Naive thymus-derived CD8-positive, alpha-beta T cell (primary cell): Measurements from ENCODE around the gene RNF43. TPM values are rescaled to one million over a fixed set of nuclear protein-coding genes. Genes with fewer than 3 reads are reported as not detected.
"Not testable (repeated sequence)": the region's sequence is repeated elsewhere in the genome, so short reads cannot be mapped to it uniquely, and the experiment has no call there.

ENCODE experiments used
- ATAC-seq, 2 donors: fragments of 150-1000 bp; cut with Tn5 transposase in 1 of 2; sonication (Bioruptor Pico), chemical (Tn5 transposase) in 1 of 2; 1 replicate in 1 of 2; 2 replicates in 1 of 2; pipeline ENCODE4 v1.10.0; 2021; ENCODE audit warnings: mild to moderate bottlenecking in 2 of 2, moderate library complexity in 2 of 2
- POLR2A ChIA-PET: fragments of 350-600 bp; sonication (Branson Sonifier 250); formaldehyde crosslinking; loops from one replicate; lab custom pipeline; 2021; ENCODE audit warnings: antibody characterized with exemption; lab: Charles Lee
- DNase-seq, 10 donors: peaks; one replicate each; pipeline versions ENCODE4 v3.0.0 to v3.0.0-alpha.2; 2020 to 2022
- H3K27ac Mint-ChIP-seq, 10 donors: one replicate each; pipeline ENCODE4 v1.8.0; 2020 to 2022; ENCODE audit warnings: mild to moderate bottlenecking in 10 of 10, mixed read lengths in 10 of 10, moderate library complexity in 4 of 10, inconsistent platforms in 1 of 10
- H3K27me3 Mint-ChIP-seq, 5 donors: one replicate each; pipeline ENCODE4 v1.8.0; 2021 to 2022; ENCODE audit warnings: mixed read lengths in 5 of 5
- H3K36me3 Mint-ChIP-seq, 3 donors: one replicate each; pipeline ENCODE4 v1.8.0; 2020 to 2022; ENCODE audit warnings: mixed read lengths in 3 of 3, mild to moderate bottlenecking in 2 of 3, inconsistent platforms in 1 of 3
- H3K4me1 Mint-ChIP-seq, 4 donors: one replicate each; pipeline ENCODE4 v1.8.0; 2021 to 2022; ENCODE audit warnings: mixed read lengths in 4 of 4
- H3K4me3 Mint-ChIP-seq, 10 donors: one replicate each; pipeline ENCODE4 v1.8.0; 2020 to 2022; ENCODE audit warnings: mild to moderate bottlenecking in 10 of 10, mixed read lengths in 10 of 10, moderate library complexity in 6 of 10, inconsistent platforms in 1 of 10
- H3K9me3 Mint-ChIP-seq, 9 donors: one replicate each; pipeline ENCODE4 v1.8.0; 2020 to 2022; ENCODE audit warnings: mixed read lengths in 9 of 9, mild to moderate bottlenecking in 3 of 9, inconsistent platforms in 1 of 9, moderate library complexity in 1 of 9
- polyA plus RNA-seq, 3 donors: library from polyadenylated mRNA; unstranded; fragments of 300-500 nt; fragmentation: Illumina TruSeq; gene quantifications; one replicate each; pipeline ENCODE4 v1.2.3, GENCODE V29; 2021
- total RNA-seq, 8 experiments: library from RNA in 2 of 8; stranded (reverse) in 2 of 8; gene quantifications; one replicate each; pipeline ENCODE4 v1.2.3 and lab custom pipeline; 2021 to 2026

Gene RNF43
- total and polyA plus RNA-seq, 5 experiments from 2014 or later, result 0.07 to 1.7 (median 0.90) TPM

- no peaks in the 10 kb centered on the region for H3K9me3 Mint-ChIP-seq
- peaks cover 0 to 10% (median 0%) of the 10 kb centered on the region in 3 donors for H3K36me3 Mint-ChIP-seq
- no peak overlapping the region for H3K4me3 Mint-ChIP-seq
- no peak overlapping the region for H3K27ac Mint-ChIP-seq
- no peak for DNase-seq
- peaks cover 0 to 8% (median 4%) of the 10 kb centered on the region in 4 donors for H3K4me1 Mint-ChIP-seq
- H3K27me3 Mint-ChIP-seq, result no peaks in the 10 kb centered on the region
- POLR2A ChIA-PET, result no interaction called here
- ATAC-seq, result no peak
Observed at GRCh38 chr17:58402047-58402446, 15.3 kb downstream of the RNF43 start.

DNA sequence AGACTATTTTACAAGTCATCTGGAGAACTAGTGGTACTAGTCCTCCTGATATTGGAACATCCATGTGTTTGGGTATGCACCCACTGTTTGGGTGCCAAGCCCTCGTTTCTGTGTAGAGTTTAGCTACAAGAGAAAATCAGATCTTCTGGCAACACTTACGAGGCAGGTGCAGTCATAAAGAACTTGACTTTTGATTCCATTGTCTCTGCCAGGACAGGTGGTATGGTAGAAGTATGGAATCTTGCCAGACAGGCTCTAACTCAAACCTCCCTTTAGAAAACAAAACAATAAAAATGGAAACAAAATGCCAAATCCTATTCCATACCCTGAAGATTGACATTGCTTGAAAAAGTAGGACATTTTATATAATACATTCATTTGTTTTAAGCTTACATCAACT, 16.0 kb downstream of the RNF43 start:
- ATAC-seq (no peak), DNase-seq (no peak)
- POLR2A ChIA-PET, result no interaction called here
- H3K27ac Mint-ChIP-seq, result no peak overlapping the region
- H3K9me3 Mint-ChIP-seq, result no peaks in the 10 kb centered on the region
- H3K4me1 Mint-ChIP-seq, result peaks cover 0 to 8% (median 4%) of the 10 kb centered on the region in 4 donors
- peaks cover 0 to 10% (median 0%) of the 10 kb centered on the region in 3 donors for H3K36me3 Mint-ChIP-seq
- no peaks in the 10 kb centered on the region for H3K27me3 Mint-ChIP-seq
- H3K4me3 Mint-ChIP-seq, result no peak overlapping the region

GRCh38 chr17:58400826-58401225, 16.5 kb downstream of the RNF43 start:
- DNase-seq, result no peak
- no peak for ATAC-seq
- no peaks in the 10 kb centered on the region for H3K27me3 Mint-ChIP-seq
- peaks cover 0 to 14% (median 0%) of the 10 kb centered on the region in 3 donors for H3K36me3 Mint-ChIP-seq
- H3K4me1 Mint-ChIP-seq, result peaks cover 0 to 8% (median 4%) of the 10 kb centered on the region in 4 donors
- H3K4me3 Mint-ChIP-seq, result no peak overlapping the region
- H3K9me3 Mint-ChIP-seq, result no peaks in the 10 kb centered on the region
- H3K27ac Mint-ChIP-seq, result no peak overlapping the region
- POLR2A ChIA-PET, result interaction anchor here (0.9 to 1.0 kb wide), 2 partner anchors 17 to 76 kb away, joined by 3 to 4 read pairs; no protein-coding TSS in a partner anchor

DNA sequence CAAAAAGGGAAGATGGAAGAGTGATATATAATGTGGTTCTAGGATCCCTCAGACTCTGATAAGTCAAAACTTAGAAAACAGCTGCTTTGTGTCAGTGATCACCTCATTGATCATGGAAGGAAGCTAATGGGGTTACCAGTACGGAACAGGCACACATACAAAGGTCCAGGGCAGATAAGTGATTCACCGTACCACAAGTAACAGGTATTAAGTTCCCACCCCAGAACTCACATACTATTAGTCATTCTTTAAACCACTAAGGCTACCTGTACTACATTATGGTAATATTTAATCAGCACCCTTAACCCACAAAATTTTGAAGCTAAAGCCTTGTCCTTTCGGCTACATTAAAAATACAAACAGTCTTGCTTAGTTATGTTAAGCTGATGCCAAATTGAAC, 17.4 kb downstream of the RNF43 start:
- Mint-ChIP-seq H3K4me3 (no peak overlapping the region), H3K27ac (no peak overlapping the region), H3K36me3 (peaks cover 0 to 14% (median 0%) of the 10 kb centered on the region in 3 donors), H3K9me3 (no peaks in the 10 kb centered on the region), H3K4me1 (peaks cover 0 to 8% (median 4%) of the 10 kb centered on the region in 4 donors), H3K27me3 (no peaks in the 10 kb centered on the region)
- DNase-seq (no peak), ATAC-seq (no peak)
- POLR2A ChIA-PET, result interaction anchor here (0.9 to 1.0 kb wide), 2 partner anchors 16 to 76 kb away, joined by 3 to 4 read pairs; no protein-coding TSS in a partner anchor

DNA sequence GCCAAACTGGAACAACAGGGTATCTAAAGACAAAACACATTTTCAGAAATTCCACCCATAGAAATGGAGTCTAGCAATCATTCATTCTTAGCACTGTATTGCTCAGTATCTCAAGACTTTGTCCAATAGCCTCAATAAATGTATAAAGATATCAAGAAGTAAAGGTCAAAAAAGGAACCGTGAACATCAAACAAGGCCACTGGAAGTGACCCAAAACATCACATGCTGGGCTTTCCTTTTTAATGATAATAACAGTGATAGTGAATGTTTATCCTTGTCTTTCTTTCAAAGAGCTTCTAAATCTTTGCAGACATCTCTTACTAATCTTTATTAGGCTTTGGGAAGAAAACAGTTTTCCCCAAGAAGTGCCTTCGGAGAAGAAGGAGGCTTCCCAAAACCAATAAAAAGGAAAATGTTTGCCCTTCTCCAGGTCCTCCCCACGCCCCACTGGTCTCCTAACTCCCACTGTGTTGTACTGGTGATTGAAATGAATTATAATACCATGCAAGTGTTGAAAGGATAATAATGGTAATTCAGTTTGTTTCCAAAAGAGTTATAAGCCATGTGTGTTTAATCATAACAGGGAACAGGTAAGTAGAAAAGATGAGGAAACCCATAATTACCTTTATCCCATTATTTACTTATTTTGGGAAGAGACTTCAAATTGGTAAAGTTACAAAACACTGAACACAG, 18.6 kb downstream of the RNF43 start:
- peaks cover 0 to 8% (median 4%) of the 10 kb centered on the region in 4 donors for H3K4me1 Mint-ChIP-seq
- H3K9me3 Mint-ChIP-seq, result no peaks in the 10 kb centered on the region
- DNase-seq (no peak), ATAC-seq (no peak)
- H3K36me3 Mint-ChIP-seq, result peaks cover 0 to 14% (median 0%) of the 10 kb centered on the region in 3 donors
- no peak overlapping the region for H3K4me3 Mint-ChIP-seq
- POLR2A ChIA-PET, result no interaction called here
- no peak overlapping the region for H3K27ac Mint-ChIP-seq
- H3K27me3 Mint-ChIP-seq, result no peaks in the 10 kb centered on the region

GRCh38 chr17:58397421-58397820, 19.9 kb downstream of the RNF43 start:
- H3K27me3 Mint-ChIP-seq, POLR2A ChIA-PET, DNase-seq, H3K4me3 Mint-ChIP-seq, H3K9me3 Mint-ChIP-seq, H3K27ac Mint-ChIP-seq, H3K4me1 Mint-ChIP-seq, ATAC-seq: not testable (repeated sequence)
- H3K36me3 Mint-ChIP-seq, result peaks cover 0 to 14% (median 0%) of the 10 kb centered on the region in 3 donors

DNA sequence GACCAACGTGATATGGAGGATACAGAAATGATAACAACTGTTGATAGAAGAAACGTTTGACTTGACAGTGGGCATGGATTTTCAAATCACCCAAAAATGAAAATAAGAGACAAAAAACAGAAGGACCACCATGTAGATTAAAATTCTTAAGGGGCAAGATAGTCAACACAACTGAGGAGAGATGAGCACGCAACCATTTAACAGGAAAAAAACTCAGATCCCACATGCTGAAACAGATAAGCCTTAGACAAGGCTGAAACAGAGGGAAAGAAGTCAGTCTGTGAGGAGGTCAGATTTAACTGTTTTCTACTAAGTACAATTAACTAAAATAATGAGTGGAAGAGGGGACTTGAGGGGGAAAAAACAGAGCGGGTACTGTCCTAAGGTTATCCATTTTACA, 21.2 kb downstream of the RNF43 start:
- ATAC-seq, result no peak
- Mint-ChIP-seq H3K4me1 (no peaks in the 10 kb centered on the region), H3K27me3 (no peaks in the 10 kb centered on the region), H3K9me3 (no peaks in the 10 kb centered on the region), H3K27ac (peak overlapping the region in 1 of 10 donors; percentile 0), H3K36me3 (peaks cover 0 to 11% (median 0%) of the 10 kb centered on the region in 3 donors), H3K4me3 (no peak overlapping the region)
- DNase-seq, result no peak
- POLR2A ChIA-PET, result no interaction called here

GRCh38 chr17:58394534-58395223, 22.7 kb downstream of the RNF43 start:
- no peaks in the 10 kb centered on the region for H3K27me3 Mint-ChIP-seq
- DNase-seq (no peak), ATAC-seq (no peak)
- POLR2A ChIA-PET, result no interaction called here
- H3K4me3 Mint-ChIP-seq, result no peak overlapping the region
- no peaks in the 10 kb centered on the region for H3K9me3 Mint-ChIP-seq
- H3K36me3 Mint-ChIP-seq, result peaks cover 0 to 7% (median 4%) of the 10 kb centered on the region in 3 donors
- H3K27ac Mint-ChIP-seq, result no peak overlapping the region
- H3K4me1 Mint-ChIP-seq, result no peaks in the 10 kb centered on the region

DNA sequence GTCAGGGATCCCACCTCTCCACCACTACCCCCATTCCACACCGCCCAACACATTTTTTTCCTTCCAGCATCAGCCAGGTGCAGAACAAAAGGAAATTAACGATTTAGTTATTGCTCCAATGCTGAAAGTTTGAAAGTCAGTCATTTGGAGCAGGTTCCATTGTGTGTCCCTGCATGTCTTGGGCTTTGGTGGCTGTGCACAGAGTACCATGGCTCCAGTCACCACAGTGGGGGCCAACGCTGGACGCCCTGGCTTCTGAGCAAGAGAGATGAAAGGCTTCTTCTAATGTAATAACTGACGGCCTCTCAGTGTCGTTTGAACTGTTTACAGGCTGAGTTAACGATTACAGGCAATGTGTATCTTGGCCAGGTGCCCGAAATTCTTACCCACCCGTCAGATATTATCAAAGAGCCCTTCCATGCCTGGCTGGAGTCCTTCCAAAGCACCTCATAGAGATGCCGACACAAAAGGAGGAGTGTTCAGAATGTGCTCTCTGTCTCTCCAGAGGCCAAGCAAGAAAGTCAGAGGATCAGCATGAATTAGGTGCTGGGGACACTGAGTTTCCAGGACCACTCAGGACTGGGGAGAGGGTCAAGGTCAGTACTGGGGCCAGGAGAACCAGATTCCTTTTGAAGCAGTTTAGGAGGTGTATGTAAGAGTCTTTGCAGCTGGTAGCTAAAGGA, 25.9 kb downstream of the RNF43 start:
- Mint-ChIP-seq H3K36me3 (peaks cover 0 to 4% (median 4%) of the 10 kb centered on the region in 3 donors), H3K4me1 (peaks cover 2 to 6% (median 2%) of the 10 kb centered on the region in 4 donors), H3K27ac (peak overlapping the region in 2 of 10 donors; percentile 43 to 60), H3K27me3 (no peaks in the 10 kb centered on the region), H3K9me3 (no peaks in the 10 kb centered on the region), H3K4me3 (no peak overlapping the region)
- DNase-seq, result no peak
- POLR2A ChIA-PET, result no interaction called here
- no peak for ATAC-seq

GRCh38 chr17:58390884-58391283, 26.4 kb downstream of the RNF43 start:
- Mint-ChIP-seq H3K4me1 (peaks cover 2 to 6% (median 2%) of the 10 kb centered on the region in 4 donors), H3K27ac (no peak overlapping the region), H3K36me3 (peaks cover 0 to 4% (median 0%) of the 10 kb centered on the region in 3 donors), H3K9me3 (no peaks in the 10 kb centered on the region), H3K27me3 (no peaks in the 10 kb centered on the region), H3K4me3 (no peak overlapping the region)
- POLR2A ChIA-PET, result no interaction called here
- no peak for ATAC-seq
- no peak for DNase-seq

DNA sequence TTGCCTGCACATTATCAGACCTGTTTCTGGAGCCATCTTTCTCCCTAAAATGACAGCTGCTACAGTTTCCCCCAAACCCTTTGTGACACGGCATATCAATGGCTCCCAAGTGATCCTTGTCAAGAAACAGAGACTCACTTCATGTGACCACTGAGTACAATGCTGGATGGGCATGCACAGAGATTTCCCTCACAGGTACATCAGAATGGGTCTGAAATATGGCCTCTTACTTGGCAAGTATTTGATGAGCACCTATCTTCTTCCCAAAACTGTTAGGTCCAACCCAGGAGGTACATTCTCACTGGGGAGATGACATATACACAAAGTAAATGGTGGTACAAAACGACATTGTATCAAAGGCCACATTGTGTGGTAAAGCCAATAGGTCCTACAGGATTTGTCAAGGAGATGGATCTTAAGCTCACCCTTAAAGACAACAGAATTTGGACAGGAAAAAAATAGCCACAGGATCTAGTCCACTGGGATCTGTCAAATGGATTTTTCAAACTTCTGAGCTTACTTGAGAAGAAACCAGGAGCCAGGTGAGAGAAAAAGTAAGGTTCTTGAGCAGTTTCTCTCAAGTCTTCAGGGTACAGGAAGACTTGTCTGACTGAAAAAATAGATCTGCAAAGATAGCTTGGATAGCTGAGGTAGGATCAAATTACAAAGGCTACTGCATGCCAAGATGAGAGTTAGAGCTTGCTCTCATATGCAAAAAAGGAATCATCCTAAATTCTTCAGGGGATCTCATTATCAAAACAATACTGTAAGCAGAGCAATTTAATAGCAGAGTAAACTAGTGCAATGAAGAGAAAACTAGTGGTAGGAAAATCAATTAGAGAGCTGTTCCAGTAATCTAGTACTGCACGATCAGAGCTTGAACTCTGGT, 28.8 kb downstream of the RNF43 start:
- DNase-seq (no peak), ATAC-seq (no peak)
- Mint-ChIP-seq H3K36me3 (peaks cover 0 to 4% (median 0%) of the 10 kb centered on the region in 3 donors), H3K27ac (peak overlapping the region in 1 of 10 donors; percentile 81), H3K4me1 (peaks cover 2 to 16% (median 6%) of the 10 kb centered on the region in 4 donors), H3K9me3 (no peaks in the 10 kb centered on the region), H3K27me3 (no peaks in the 10 kb centered on the region), H3K4me3 (no peak overlapping the region)
- POLR2A ChIA-PET, result interaction anchor here (0.6 to 0.7 kb wide), 2 partner anchors 18 to 32 kb away, joined by 3 to 4 read pairs; no protein-coding TSS in a partner anchor

DNA sequence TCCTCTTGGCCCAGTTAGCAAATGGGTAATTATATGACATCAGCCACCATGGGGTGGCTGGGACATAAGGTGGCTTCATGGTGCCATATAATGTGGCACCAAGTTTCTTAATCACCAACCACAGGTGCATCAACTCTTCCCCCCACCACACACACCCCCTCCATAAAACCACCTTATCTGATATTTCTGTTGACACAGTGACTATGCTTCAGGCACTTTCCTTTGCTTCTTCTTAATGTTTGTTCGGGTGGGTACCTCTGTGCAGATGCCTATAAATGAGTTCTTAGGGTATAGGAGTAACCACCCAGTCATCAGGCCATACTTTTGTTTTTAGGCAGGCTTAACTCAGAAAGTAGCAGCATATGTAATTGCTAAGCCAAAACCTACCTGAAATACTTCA, 29.5 kb downstream of the RNF43 start:
- no peak overlapping the region for H3K4me3 Mint-ChIP-seq
- POLR2A ChIA-PET, result no interaction called here

More for the DNA sequence above, 29.5 kb downstream of the RNF43 start:
- peaks cover 2 to 19% (median 8%) of the 10 kb centered on the region in 4 donors for H3K4me1 Mint-ChIP-seq
- H3K9me3 Mint-ChIP-seq, result no peaks in the 10 kb centered on the region
- H3K27me3 Mint-ChIP-seq, result no peaks in the 10 kb centered on the region
- peaks cover 0 to 4% (median 0%) of the 10 kb centered on the region in 3 donors for H3K36me3 Mint-ChIP-seq
- ATAC-seq, result no peak
- DNase-seq, result peak in 1 of 10 donors; percentile 22
- no peak overlapping the region for H3K27ac Mint-ChIP-seq
